ENCODE data around the gene TBC1D10A.

DNA sequence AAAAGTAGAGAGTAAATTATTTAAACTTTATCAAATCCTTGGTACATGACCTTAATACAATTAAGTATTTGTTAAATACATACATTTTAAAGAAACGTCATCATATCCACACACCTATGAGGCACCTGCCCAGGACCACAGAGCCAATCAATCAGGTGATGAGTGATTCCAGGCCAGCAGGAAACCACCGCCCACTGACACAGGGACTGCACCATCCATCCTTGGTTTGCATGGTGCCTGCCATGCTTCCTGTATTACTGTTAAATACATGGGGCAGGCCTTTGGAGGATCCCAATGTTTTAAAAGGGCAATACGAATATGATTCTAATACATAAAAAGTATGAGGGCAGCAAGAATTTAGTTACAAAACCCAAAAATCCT lies 7.0 kb upstream of the TBC1D10A start:
- TF ChIP-seq NFE2L1 (CRISPR knock-in tag; IDR thresholded peaks at IDR 0.05) (no peak), CBFB (CRISPR knock-in tag; IDR thresholded peaks at IDR 0.05; ENCODE audit: low read depth) (no peak), FOXP1 (CRISPR knock-in tag; IDR thresholded peaks at IDR 0.05; ENCODE audit: borderline replicate concordance) (no peak), NFYB (CRISPR knock-in tag; conservative IDR thresholded peaks at IDR 0.05; ENCODE audit: low read depth) (no peak), SMAD3 (CRISPR knock-in tag; IDR thresholded peaks at IDR 0.05; ENCODE audit: borderline replicate concordance) (no peak), ZBTB21 (CRISPR knock-in tag; IDR thresholded peaks at IDR 0.05; ENCODE audit: borderline replicate concordance) (no peak), ZNF317 (CRISPR knock-in tag; IDR thresholded peaks at IDR 0.05; ENCODE audit: borderline replicate concordance, low read depth) (no peak), USF2 (CRISPR knock-in tag; IDR thresholded peaks at IDR 0.05) (no peak)
- TF ChIP-seq, protein P1, sequence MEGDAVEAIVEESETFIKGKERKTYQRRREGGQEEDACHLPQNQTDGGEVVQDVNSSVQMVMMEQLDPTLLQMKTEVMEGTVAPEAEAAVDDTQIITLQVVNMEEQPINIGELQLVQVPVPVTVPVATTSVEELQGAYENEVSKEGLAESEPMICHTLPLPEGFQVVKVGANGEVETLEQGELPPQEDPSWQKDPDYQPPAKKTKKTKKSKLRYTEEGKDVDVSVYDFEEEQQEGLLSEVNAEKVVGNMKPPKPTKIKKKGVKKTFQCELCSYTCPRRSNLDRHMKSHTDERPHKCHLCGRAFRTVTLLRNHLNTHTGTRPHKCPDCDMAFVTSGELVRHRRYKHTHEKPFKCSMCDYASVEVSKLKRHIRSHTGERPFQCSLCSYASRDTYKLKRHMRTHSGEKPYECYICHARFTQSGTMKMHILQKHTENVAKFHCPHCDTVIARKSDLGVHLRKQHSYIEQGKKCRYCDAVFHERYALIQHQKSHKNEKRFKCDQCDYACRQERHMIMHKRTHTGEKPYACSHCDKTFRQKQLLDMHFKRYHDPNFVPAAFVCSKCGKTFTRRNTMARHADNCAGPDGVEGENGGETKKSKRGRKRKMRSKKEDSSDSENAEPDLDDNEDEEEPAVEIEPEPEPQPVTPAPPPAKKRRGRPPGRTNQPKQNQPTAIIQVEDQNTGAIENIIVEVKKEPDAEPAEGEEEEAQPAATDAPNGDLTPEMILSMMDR (IDR thresholded peaks at IDR 0.05), result no peak
- TF ChIP-seq, protein P2, sequence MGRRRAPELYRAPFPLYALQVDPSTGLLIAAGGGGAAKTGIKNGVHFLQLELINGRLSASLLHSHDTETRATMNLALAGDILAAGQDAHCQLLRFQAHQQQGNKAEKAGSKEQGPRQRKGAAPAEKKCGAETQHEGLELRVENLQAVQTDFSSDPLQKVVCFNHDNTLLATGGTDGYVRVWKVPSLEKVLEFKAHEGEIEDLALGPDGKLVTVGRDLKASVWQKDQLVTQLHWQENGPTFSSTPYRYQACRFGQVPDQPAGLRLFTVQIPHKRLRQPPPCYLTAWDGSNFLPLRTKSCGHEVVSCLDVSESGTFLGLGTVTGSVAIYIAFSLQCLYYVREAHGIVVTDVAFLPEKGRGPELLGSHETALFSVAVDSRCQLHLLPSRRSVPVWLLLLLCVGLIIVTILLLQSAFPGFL (CRISPR knock-in tag; IDR thresholded peaks at IDR 0.05; ENCODE audit: borderline replicate concordance), result no peak
